Sigmoid colon (tissue), 7 donors: ENCODE data around the gene GPR21. TPM values are rescaled to one million over a fixed set of nuclear protein-coding genes. Genes with fewer than 3 reads are reported as not detected.

ENCODE experiments used
- DNase-seq: peaks from one replicate; pipeline ENCODE4 v3.0.0-alpha.2; 2019
- H3K27ac ChIP-seq, 4 donors: fragments of 200-600 bp; sonication (generic); one replicate each; pipeline ENCODE4 v1.5.1; 2016 to 2019; ENCODE audit warnings: mild to moderate bottlenecking in 1 of 4
- H3K27me3 ChIP-seq, 3 donors: fragments of 200-600 bp; sonication (generic); one replicate each; pipeline ENCODE4 v1.5.1; 2019; ENCODE audit warnings: mild to moderate bottlenecking in 1 of 3
- H3K36me3 ChIP-seq, 4 donors: fragments of 200-600 bp; sonication (generic); one replicate each; pipeline ENCODE4 v1.5.1; 2016 to 2019
- H3K4me1 ChIP-seq, 4 donors: fragments of 200-600 bp; sonication (generic); one replicate each; pipeline ENCODE4 v1.5.1; 2017 to 2019
- H3K4me3 ChIP-seq, 4 donors: fragments of 200-600 bp; sonication (generic); one replicate each; pipeline ENCODE4 v1.5.1; 2017 to 2019; ENCODE audit warnings: mild to moderate bottlenecking in 2 of 4, moderate library complexity in 1 of 4
- H3K9me3 ChIP-seq, 4 donors: fragments of 200-600 bp in 3 of 4; sonication (generic) in 3 of 4; one replicate each; pipeline versions ENCODE4 v1.5.1 to v1.6.1; 2013 to 2019
- CTCF ChIP-seq, 4 experiments: fragments of 450-650 bp in 3 of 4; fragments of 200-600 bp in 1 of 4; IDR thresholded peaks; one replicate each; pipeline ENCODE4 v1.5.1; 2016 to 2019; ENCODE audit warnings: antibody characterized with exemption in 4 of 4, mild to moderate bottlenecking in 3 of 4, moderate library complexity in 2 of 4
- EP300 ChIP-seq, 4 donors: sonication (generic); formaldehyde crosslinking; IDR thresholded peaks; one replicate each; pipeline ENCODE4 v1.6.1; 2017; ENCODE audit warnings: antibody characterized with exemption in 4 of 4
- POLR2A ChIP-seq, 2 donors: fragments of 450-650 bp; IDR thresholded peaks; one replicate each; pipeline ENCODE4 v1.6.1; 2016; ENCODE audit warnings: antibody characterized with exemption in 2 of 2, mild to moderate bottlenecking in 2 of 2, moderate library complexity in 2 of 2
- POLR2AphosphoS5 ChIP-seq, 4 donors: sonication (generic); formaldehyde crosslinking; IDR thresholded peaks; one replicate each; pipeline ENCODE4 v1.6.1; 2017; ENCODE audit warnings: antibody characterized with exemption in 4 of 4
- WGBS, 2 donors: extraction: QIAGEN DNeasy Blood & Tissue Kit; methylation state at CpG; one replicate each; pipeline ENCODE4 v1.1.7; 2013; 5-methylcytosine and 5-hydroxymethylcytosine counted together
- intact Hi-C: fragments of 100-400 bp; cut with DNase I; formaldehyde crosslinking; loops from one replicate; pipeline ENCODE4 v1.15.1; 2023
- polyA plus RNA-seq, 3 donors: library from polyadenylated mRNA; stranded (reverse); fragments of 200-250 nt; gene quantifications; one replicate each; pipeline ENCODE4 v1.2.3, GENCODE V29; 2013
- total RNA-seq, 4 donors: library from RNA; depleted of rRNA; stranded (reverse); fragments of >200 nt; gene quantifications; one replicate each; pipeline ENCODE4 v1.1.0, GENCODE V29; 2016
- donor health status: healthy with polysubstance abuse.
- donor health status: Bipolar disorder and iron deficiency.
- donor health status: healthy.

GPR21 gene
- total and polyA plus RNA-seq, 7 donors: 0.34 to 6.1 (median 1.4) TPM; not detected in 3

- no peak overlapping the region for H3K27ac ChIP-seq
- WGBS, 2 donors: 61 to 63% methylated on average over 3 of the region's 3 CpGs
Measured at GRCh38 chr9:123027517-123027916, 6.0 kb upstream of the GPR21 start.

GRCh38 chr9:123028136-123028535 lies 5.3 kb upstream of the GPR21 start:
- intact Hi-C loops: no loop called here
- DNase-seq: no peak
- Histone ChIP-seq H3K36me3 (peaks cover 0 to 36% (median 0%) of the 10 kb centered on the region in 4 donors), H3K9me3 (no peaks in the 10 kb centered on the region), H3K27me3 (no peaks in the 10 kb centered on the region), H3K4me3 (no peak overlapping the region), H3K27ac (no peak overlapping the region), H3K4me1 (peaks cover 0 to 24% (median 8%) of the 10 kb centered on the region in 4 donors)
- no peak for TF ChIP-seq EP300 (IDR thresholded peaks at IDR 0.05)
- no peak for TF ChIP-seq POLR2AphosphoS5 (IDR thresholded peaks at IDR 0.05)
- no peak for TF ChIP-seq POLR2A (IDR thresholded peaks at IDR 0.05)
- no peak for TF ChIP-seq CTCF (IDR thresholded peaks at IDR 0.05)

More at GRCh38 chr9:123027517-123027916, 6.0 kb upstream of the GPR21 start:
- no peak for DNase-seq
- TF ChIP-seq POLR2AphosphoS5 (IDR thresholded peaks at IDR 0.05) (no peak), EP300 (IDR thresholded peaks at IDR 0.05) (no peak)
- Histone ChIP-seq H3K4me3 (no peak overlapping the region), H3K27me3 (no peaks in the 10 kb centered on the region), H3K36me3 (peaks cover 0 to 42% (median under 1%) of the 10 kb centered on the region in 4 donors), H3K9me3 (no peaks in the 10 kb centered on the region), H3K4me1 (peaks cover 0 to 18% (median 4%) of the 10 kb centered on the region in 4 donors)
- intact Hi-C loops: no loop called here

GRCh38 chr9:123028973-123029372 lies 4.5 kb upstream of the GPR21 start:
- no peak for DNase-seq
- H3K36me3 ChIP-seq: peaks cover 0 to 27% (median 0%) of the 10 kb centered on the region in 4 donors
- intact Hi-C loops: no loop called here
- H3K4me1 ChIP-seq: peaks cover 0 to 32% (median 16%) of the 10 kb centered on the region in 4 donors
- TF ChIP-seq EP300 (IDR thresholded peaks at IDR 0.05): no peak
- TF ChIP-seq CTCF (IDR thresholded peaks at IDR 0.05): no peak
- no peak for TF ChIP-seq POLR2AphosphoS5 (IDR thresholded peaks at IDR 0.05)
- TF ChIP-seq POLR2A (IDR thresholded peaks at IDR 0.05): no peak
- H3K9me3 ChIP-seq: no peaks in the 10 kb centered on the region
- 96% methylated on average over 3 of the region's 3 CpGs for WGBS, 2 donors
- H3K27ac ChIP-seq: no peak overlapping the region
- H3K27me3 ChIP-seq: no peaks in the 10 kb centered on the region
- no peak overlapping the region for H3K4me3 ChIP-seq

GRCh38 chr9:123031963-123032362 lies 1.5 kb upstream of the GPR21 start:
- no peak for TF ChIP-seq EP300 (IDR thresholded peaks at IDR 0.05)
- no peak for TF ChIP-seq POLR2A (IDR thresholded peaks at IDR 0.05)
- no peak for TF ChIP-seq CTCF (IDR thresholded peaks at IDR 0.05)
- no peak for TF ChIP-seq POLR2AphosphoS5 (IDR thresholded peaks at IDR 0.05)
- Histone ChIP-seq H3K27me3 (no peaks in the 10 kb centered on the region), H3K27ac (no peak overlapping the region), H3K4me1 (peaks cover 0 to 60% (median 36%) of the 10 kb centered on the region in 4 donors), H3K4me3 (no peak overlapping the region), H3K36me3 (peaks cover 0 to 13% (median 0%) of the 10 kb centered on the region in 4 donors), H3K9me3 (no peaks in the 10 kb centered on the region)
- DNase-seq: no peak
- intact Hi-C loops: no loop called here
- WGBS, 2 donors: 77 to 83% methylated on average over 1 of the region's 1 CpG

GRCh38 chr9:123033864-123034601 lies 566 bp downstream of the GPR21 start:
- peak overlapping the region in 2 of 4 donors; percentile 11 to 14 for H3K4me3 ChIP-seq
- no peaks in the 10 kb centered on the region for H3K27me3 ChIP-seq
- no peak for TF ChIP-seq CTCF (IDR thresholded peaks at IDR 0.05)
- no peak for TF ChIP-seq POLR2AphosphoS5 (IDR thresholded peaks at IDR 0.05)
- TF ChIP-seq POLR2A (IDR thresholded peaks at IDR 0.05): no peak
- no peaks in the 10 kb centered on the region for H3K9me3 ChIP-seq
- intact Hi-C loops: no loop called here
- 56 to 80% methylated on average over 8 of the region's 8 CpGs for WGBS, 2 donors
- H3K27ac ChIP-seq: peak overlapping the region in 2 of 4 donors; percentile 32 to 55
- H3K4me1 ChIP-seq: peaks cover 0 to 58% (median 38%) of the 10 kb centered on the region in 4 donors
- peaks cover 0 to 12% (median 0%) of the 10 kb centered on the region in 4 donors for H3K36me3 ChIP-seq
- no peak for DNase-seq
